Heart left ventricle (tissue), 13 donors: ENCODE measurements around the gene HTT-AS.

ENCODE experiments used
- CTCF ChIP-seq, 12 donors: fragments of 200-600 bp; sonication (generic) in 4 of 12; IDR thresholded peaks; one replicate each; pipeline versions ENCODE4 v1.5.0 to v1.8.0; 2018 to 2022; ENCODE audit warnings: antibody characterized with exemption in 12 of 12, mild to moderate bottlenecking in 5 of 12
- POLR2A ChIP-seq, 2 donors: fragments of 450-650 bp; IDR thresholded peaks; one replicate each; pipeline ENCODE4 v1.6.1; 2017; ENCODE audit warnings: antibody characterized with exemption in 2 of 2, mild to moderate bottlenecking in 2 of 2, moderate library complexity in 2 of 2
- donor health status: ischemic (EF 13 %, LVEDD 7.1; RV severe dilation, severe dysfunction).
- donor health status: DM: no; HTN: yes; CAD: no.
- donor health status: DM: no; HTN: no; CAD: no.
- donor health status: ischemic (EF 25% LVEDD 6.9; RV normal size, moderate dysfunction).
- donor health status: ischemic (EF 25% LVEDD 5.7; RV mildly dilated, moderate dysfunction).
- donor health status: ischemic (EF 35%, LVEDD 5.7; RV mildly dilated, moderate dysfunction).
- donor health status: nonischemic (EF 11% LVEDD 7.7; RV severe dilation, severe dysfunction).
- donor health status: DM: yes; HTN: yes; CAD: no.
- donor health status: PGD.
- donor health status: ischemic (EF 29% LVEDD 5.4; RV normal size, mild dysfunction).
- donor health status: nonischemic (EF 23%, LVEDD 6.1; RV moderate dilation, normal function).

GRCh38 chr4:3085948-3086670 is 11.8 kb upstream of the HTT-AS start:
- no peak for TF ChIP-seq CTCF (IDR thresholded peaks at IDR 0.05)
- TF ChIP-seq POLR2A (IDR thresholded peaks at IDR 0.05): no peak
